Endothelial cell of umbilical vein (primary cell): ENCODE results near the gene FKBP6. TPM values are rescaled to one million over a fixed set of nuclear protein-coding genes. Genes with fewer than 3 reads are reported as not detected.

ENCODE experiments used
- BruUV-seq: library from RNA; stranded (reverse); fragments of 400-500 nt; replicated peaks from 2 replicates; lab custom pipeline; 2021; lab: Mats Ljungman, UMichigan
- CTCF ChIA-PET: fragments of 300-600, 350-600 bp; sonication (Branson Sonifier 250); formaldehyde crosslinking; loops from one replicate; lab custom pipeline; 2021; ENCODE audit warnings: antibody characterized with exemption, inconsistent platforms; lab: Charles Lee
- POLR2A ChIA-PET: fragments of 300-600, 350-600 bp; sonication (Branson Sonifier 250); formaldehyde crosslinking; loops from one replicate; lab custom pipeline; 2021; ENCODE audit warnings: antibody characterized with exemption, inconsistent platforms; lab: Charles Lee
- DNase-seq: peaks from one replicate; pipeline ENCODE4 v3.0.0-alpha.2; 2011; ENCODE audit warnings: low read depth, low spot score
- FAIRE-seq: peaks from 2 replicates; lab custom pipeline; 2011; peaks lifted over from hg19 to GRCh38; lab: Jason Lieb, UNC
- H2AFZ ChIP-seq: 2 replicates; pipeline ENCODE4 v1.6.0; 2012; ENCODE audit warnings: low read depth, low read length, control low read depth, inconsistent platforms
- H3K27ac ChIP-seq: 2 replicates; pipeline ENCODE4 v1.5.1; 2011; ENCODE audit warnings: low read depth, mild to moderate bottlenecking, control low read depth, low read length, moderate library complexity; ENCODE audit not compliant: insufficient read depth
- H3K27me3 ChIP-seq, 2 experiments: 2 replicates each; pipeline versions ENCODE4 v1.6.0 to v1.6.1; 2011; ENCODE audit warnings: low read length in 2 of 2, mixed read lengths in 1 of 2; ENCODE audit not compliant: control insufficient read depth in 2 of 2, insufficient read depth in 2 of 2
- H3K36me3 ChIP-seq, 2 experiments: 2 replicates in 1 of 2; 3 replicates in 1 of 2; pipeline ENCODE4 v1.5.1; 2011; ENCODE audit warnings: low read length in 2 of 2, mild to moderate bottlenecking in 1 of 2, moderate library complexity in 1 of 2; ENCODE audit not compliant: control insufficient read depth in 2 of 2, insufficient read depth in 2 of 2; ENCODE audit errors: extremely low read depth in 1 of 2
- H3K4me1 ChIP-seq: 3 replicates; pipeline ENCODE4 v1.5.1; 2011; ENCODE audit warnings: mild to moderate bottlenecking, low read length; ENCODE audit not compliant: control insufficient read depth, insufficient read depth; ENCODE audit errors: extremely low read depth
- H3K4me2 ChIP-seq: 2 replicates; pipeline ENCODE4 v1.6.1; 2011; ENCODE audit warnings: low read length, control low read depth, mixed read lengths; ENCODE audit not compliant: insufficient read depth
- H3K4me3 ChIP-seq, 3 experiments: fragments of 200-600 bp in 1 of 3; sonication (generic), shearing (Covaris generic) in 1 of 3; replicated peaks in 1 of 3; 2 replicates each; pipeline ENCODE4 v1.5.1; 2011 to 2016; ENCODE audit warnings: control low read depth in 3 of 3, low read length in 3 of 3, mild to moderate bottlenecking in 2 of 3, inconsistent platforms in 1 of 3, low read depth in 1 of 3, moderate library complexity in 1 of 3; ENCODE audit not compliant: insufficient read depth in 1 of 3
- H3K79me2 ChIP-seq: 2 replicates; pipeline ENCODE4 v1.6.0; 2012; ENCODE audit warnings: low read length, inconsistent platforms; ENCODE audit not compliant: control insufficient read depth, insufficient read depth
- H3K9ac ChIP-seq: replicated peaks from 2 replicates; pipeline ENCODE3; 2011; ENCODE audit warnings: low read length, control low read depth; ENCODE audit not compliant: insufficient read depth; ENCODE audit errors: extremely low read depth
- H3K9me1 ChIP-seq: replicated peaks from 3 replicates; pipeline ENCODE4 v1.6.0; 2011; ENCODE audit warnings: mild to moderate bottlenecking, low read length; ENCODE audit not compliant: control insufficient read depth, insufficient read depth; ENCODE audit errors: extremely low read depth
- H3K9me3 ChIP-seq: replicated peaks from 2 replicates; pipeline ENCODE4 v1.5.1; 2012; ENCODE audit warnings: low read length, inconsistent platforms; ENCODE audit not compliant: control insufficient read depth, insufficient read depth
- H4K20me1 ChIP-seq: replicated peaks from 2 replicates; pipeline ENCODE3; 2011; ENCODE audit warnings: mild to moderate bottlenecking, low read length; ENCODE audit not compliant: control insufficient read depth, insufficient read depth; ENCODE audit errors: extremely low read depth
- EZH2 ChIP-seq: IDR thresholded peaks from 2 replicates; pipeline ENCODE4 v1.6.1; 2012; ENCODE audit warnings: borderline replicate concordance, low read depth, mild to moderate bottlenecking, moderate library complexity, low read length, inconsistent platforms; ENCODE audit not compliant: severe bottlenecking
- FOS ChIP-seq: IDR thresholded peaks from 2 replicates; pipeline ENCODE4 v1.6.1; 2011; ENCODE audit warnings: mild to moderate bottlenecking, low read length, moderate library complexity, borderline replicate concordance; ENCODE audit not compliant: insufficient read depth
- GATA2 ChIP-seq: IDR thresholded peaks from 2 replicates; pipeline ENCODE4 v1.7.0; 2011; ENCODE audit warnings: low read depth, mild to moderate bottlenecking, moderate library complexity, mixed read lengths, low read length; ENCODE audit not compliant: insufficient read length, insufficient read depth
- JUN ChIP-seq: IDR thresholded peaks from 2 replicates; pipeline ENCODE4 v1.6.1; 2011; ENCODE audit warnings: borderline replicate concordance, low read depth; ENCODE audit not compliant: insufficient read length, insufficient read depth
- MYC ChIP-seq: IDR thresholded peaks from one replicate; pipeline ENCODE4 v1.6.1; 2011; ENCODE audit warnings: mild to moderate bottlenecking, low read depth, low read length
- POLR2A ChIP-seq: IDR thresholded peaks from 2 replicates; pipeline ENCODE4 v1.6.1; 2012; ENCODE audit warnings: low read depth, mild to moderate bottlenecking, control low read depth, low read length
- POLR2AphosphoS5 ChIP-seq: IDR thresholded peaks from 2 replicates; pipeline ENCODE4 v1.6.1; 2012; ENCODE audit warnings: low read depth, mild to moderate bottlenecking, control low read depth, low read length, moderate library complexity; ENCODE audit not compliant: insufficient read depth
- dilution Hi-C: fragments of 300-500 bp; cut with MboI; formaldehyde crosslinking; loops from one replicate; pipeline ENCODE4 v1.15.0; 2019; ENCODE audit warnings: low sequenced_read_pairs; ENCODE audit not compliant: extremely low pct_ligation_motif_present
- intact Hi-C: fragments of 100-400 bp; cut with micrococcal nuclease; formaldehyde crosslinking; loops from one replicate; pipeline ENCODE4 v1.10.0; 2022
- polyA plus RNA-seq, 4 experiments: library from polyadenylated mRNA; depleted of rRNA in 3 of 4; stranded (reverse) in 3 of 4; unstranded in 1 of 4; fragments of >200 nt; gene quantifications; 2 replicates each; pipeline versions ENCODE4 v1.2.1 to v1.2.3, GENCODE V29; 2011 to 2012; ENCODE audit warnings: missing spikeins in 1 of 4
- total RNA-seq: library from RNA; stranded (reverse); gene quantifications from 2 replicates; pipeline ENCODE4 v1.2.3, GENCODE V29; 2021
- TF ChIP-seq, protein P1 (sequence below), 2 donors: IDR thresholded peaks; 1 replicate in 1 of 2; 2 replicates in 1 of 2; pipeline ENCODE4 v1.5.1; 2011; ENCODE audit warnings: low read length in 2 of 2, mild to moderate bottlenecking in 2 of 2, moderate library complexity in 2 of 2, control low read depth in 1 of 2, inconsistent platforms in 1 of 2, low read depth in 1 of 2; ENCODE audit not compliant: insufficient read depth in 1 of 2; ENCODE audit errors: extremely low read depth in 1 of 2
- TF ChIP-seq, protein P2 (sequence below): IDR thresholded peaks from 2 replicates; pipeline ENCODE4 v1.6.1; 2011; ENCODE audit not compliant: insufficient read depth, insufficient read length

FKBP6 gene
- total and polyA plus RNA-seq, 2 donors (not counting 3 experiments of a cell fraction or from before 2014, with no cell fraction given): 0.04 TPM; not detected in 1

DNA sequence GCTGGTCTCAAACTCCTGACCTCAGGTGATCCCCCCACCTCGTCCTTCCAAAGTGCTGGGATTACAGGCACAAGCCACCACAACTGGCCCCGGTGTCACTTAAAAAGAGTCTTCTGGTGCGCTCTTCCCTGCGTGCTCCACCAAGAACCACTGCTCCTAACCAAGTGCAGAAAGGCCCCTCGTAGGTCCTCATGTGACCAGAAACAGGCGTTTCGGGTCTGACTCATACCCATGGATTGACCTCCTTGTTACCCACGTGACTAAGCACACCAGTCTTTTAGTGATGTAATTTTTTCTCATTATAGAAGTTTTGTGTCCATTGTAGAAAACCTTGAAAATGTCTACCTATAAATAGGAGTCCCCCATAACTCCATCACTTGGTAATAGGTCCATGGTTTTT, 13.9 kb downstream of the FKBP6 start:
- TF ChIP-seq GATA2 (no peak), JUN (peak; percentile 31), POLR2A (no peak), EZH2 (no peak), POLR2AphosphoS5 (no peak), FOS (no peak), MYC (no peak)
- TF ChIP-seq, protein P1, sequence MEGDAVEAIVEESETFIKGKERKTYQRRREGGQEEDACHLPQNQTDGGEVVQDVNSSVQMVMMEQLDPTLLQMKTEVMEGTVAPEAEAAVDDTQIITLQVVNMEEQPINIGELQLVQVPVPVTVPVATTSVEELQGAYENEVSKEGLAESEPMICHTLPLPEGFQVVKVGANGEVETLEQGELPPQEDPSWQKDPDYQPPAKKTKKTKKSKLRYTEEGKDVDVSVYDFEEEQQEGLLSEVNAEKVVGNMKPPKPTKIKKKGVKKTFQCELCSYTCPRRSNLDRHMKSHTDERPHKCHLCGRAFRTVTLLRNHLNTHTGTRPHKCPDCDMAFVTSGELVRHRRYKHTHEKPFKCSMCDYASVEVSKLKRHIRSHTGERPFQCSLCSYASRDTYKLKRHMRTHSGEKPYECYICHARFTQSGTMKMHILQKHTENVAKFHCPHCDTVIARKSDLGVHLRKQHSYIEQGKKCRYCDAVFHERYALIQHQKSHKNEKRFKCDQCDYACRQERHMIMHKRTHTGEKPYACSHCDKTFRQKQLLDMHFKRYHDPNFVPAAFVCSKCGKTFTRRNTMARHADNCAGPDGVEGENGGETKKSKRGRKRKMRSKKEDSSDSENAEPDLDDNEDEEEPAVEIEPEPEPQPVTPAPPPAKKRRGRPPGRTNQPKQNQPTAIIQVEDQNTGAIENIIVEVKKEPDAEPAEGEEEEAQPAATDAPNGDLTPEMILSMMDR (IDR thresholded peaks at IDR 0.05; ENCODE audit: extremely low read depth in 1 of 2, insufficient read depth in 1 of 2, low read depth in 1 of 2, low read length in 2 of 2): no peak
- TF ChIP-seq, protein P2, sequence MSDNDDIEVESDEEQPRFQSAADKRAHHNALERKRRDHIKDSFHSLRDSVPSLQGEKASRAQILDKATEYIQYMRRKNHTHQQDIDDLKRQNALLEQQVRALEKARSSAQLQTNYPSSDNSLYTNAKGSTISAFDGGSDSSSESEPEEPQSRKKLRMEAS: peak; percentile 45
- dilution Hi-C loops (no loop called here), intact Hi-C loops (loop anchor here (5.0 kb wide), 1 partner anchor 110 kb away; no protein-coding TSS in a partner anchor)
- no peak overlapping the region for H3K4me3 ChIP-seq
- no peaks in the 10 kb centered on the region for H3K9me1 ChIP-seq
- H2AFZ ChIP-seq: no peak overlapping the region
- H3K9me3 ChIP-seq: no peaks in the 10 kb centered on the region
- no peaks in the 10 kb centered on the region for H3K79me2 ChIP-seq
- H3K9ac ChIP-seq: no peak overlapping the region
- no peaks in the 10 kb centered on the region for H4K20me1 ChIP-seq
- H3K27ac ChIP-seq: no peak overlapping the region
- FAIRE-seq: peak; percentile 35
- peak; percentile 21 for DNase-seq
- no peaks in the 10 kb centered on the region for H3K36me3 ChIP-seq
- H3K4me2 ChIP-seq: no peak overlapping the region
- CTCF ChIA-PET: interaction anchor here (0.6 to 5.0 kb wide), 14 partner anchors 9 to 113 kb away, joined by 3 to 71 read pairs (median 4); no protein-coding TSS in a partner anchor
- POLR2A ChIA-PET: interaction anchor here (1.8 kb wide), 1 partner anchor 12 kb away, joined by 4 read pairs; no protein-coding TSS in a partner anchor
- H3K4me1 ChIP-seq: no peaks in the 10 kb centered on the region
- BruUV-seq: no TSS peak
- H3K27me3 ChIP-seq: peaks cover 1 to 2% of the 10 kb centered on the region in 2 experiments
